H1 (cell line): ENCODE data around the gene CAPN3. TPM values are rescaled to one million over a fixed set of nuclear protein-coding genes. Genes with fewer than 3 reads are reported as not detected.

ENCODE experiments used
- CTCF ChIA-PET: fragments of 300-600 bp; sonication (Branson Sonifier 250); formaldehyde crosslinking; loops from one replicate; lab custom pipeline; 2021; ENCODE audit not compliant: partially characterized antibody; lab: Charles Lee
- POLR2A ChIA-PET: fragments of 300-600 bp; sonication (Branson Sonifier 250); formaldehyde crosslinking; loops from one replicate; lab custom pipeline; 2021; ENCODE audit warnings: inconsistent platforms; ENCODE audit not compliant: partially characterized antibody; lab: Charles Lee
- DNase-seq, 2 experiments: peaks; one replicate each; pipeline versions ENCODE4 v3.0.0 to v3.0.0-alpha.2; 2010 to 2022; ENCODE audit warnings: low spot score in 2 of 2, low read depth in 1 of 2, mixed read lengths in 1 of 2
- FAIRE-seq: peaks from 2 replicates; lab custom pipeline; 2011; peaks lifted over from hg19 to GRCh38; lab: Jason Lieb, UNC
- H2AFZ ChIP-seq: 2 replicates; pipeline ENCODE4 v1.8.1; 2012; ENCODE audit warnings: low read length, inconsistent platforms
- H2AK5ac ChIP-seq: 2 replicates; pipeline ENCODE4 v1.6.1; 2013; ENCODE audit warnings: low read depth, low read length
- H2BK120ac ChIP-seq: replicated peaks from 2 replicates; pipeline ENCODE3; 2013; ENCODE audit warnings: low read depth, low read length, inconsistent platforms
- H2BK12ac ChIP-seq: 2 replicates; pipeline ENCODE4 v1.6.1; 2013; ENCODE audit warnings: low read depth, low read length
- H2BK15ac ChIP-seq: 2 replicates; pipeline ENCODE4 v1.6.1; 2013; ENCODE audit warnings: low read length
- H2BK20ac ChIP-seq: 2 replicates; pipeline ENCODE4 v1.6.1; 2013; ENCODE audit warnings: low read length
- H2BK5ac ChIP-seq: 2 replicates; pipeline ENCODE4 v1.6.1; 2013; ENCODE audit warnings: low read depth, low read length
- H3K14ac ChIP-seq: 2 replicates; pipeline ENCODE4 v1.6.1; 2013; ENCODE audit warnings: inconsistent platforms; ENCODE audit not compliant: insufficient read length
- H3K18ac ChIP-seq: 2 replicates; pipeline ENCODE4 v1.6.1; 2013; ENCODE audit warnings: low read length; ENCODE audit errors: extremely low read depth
- H3K23ac ChIP-seq: 2 replicates; pipeline ENCODE4 v1.6.1; 2013; ENCODE audit warnings: inconsistent platforms; ENCODE audit not compliant: insufficient read length
- H3K23me2 ChIP-seq: 2 replicates; pipeline ENCODE4 v1.6.1; 2013; ENCODE audit warnings: low read depth, low read length
- H3K27ac ChIP-seq: 2 replicates; pipeline ENCODE4 v1.6.1; 2011; ENCODE audit warnings: low read depth, low read length, inconsistent platforms
- H3K27me3 ChIP-seq, 4 experiments: replicated peaks in 1 of 4; 1 replicate in 1 of 4; 2 replicates in 3 of 4; pipeline versions ENCODE4 v1.6.1 to v1.8.1; 2011 to 2013; ENCODE audit warnings: low read length in 3 of 4, mild to moderate bottlenecking in 3 of 4, inconsistent platforms in 2 of 4, mixed read lengths in 2 of 4, moderate library complexity in 1 of 4; ENCODE audit not compliant: control insufficient read depth in 3 of 4, insufficient read depth in 3 of 4; ENCODE audit errors: extremely low read depth in 1 of 4
- H3K36me3 ChIP-seq, 4 experiments: 2 replicates each; pipeline versions ENCODE4 v1.6.1 to v1.8.1; 2011 to 2013; ENCODE audit warnings: mild to moderate bottlenecking in 4 of 4, low read length in 3 of 4, moderate library complexity in 2 of 4, control low read depth in 1 of 4, inconsistent platforms in 1 of 4; ENCODE audit not compliant: insufficient read depth in 4 of 4, control insufficient read depth in 2 of 4
- H3K4ac ChIP-seq: replicated peaks from 2 replicates; pipeline ENCODE3; 2013; ENCODE audit warnings: low read length, low read depth, mixed read lengths, inconsistent platforms; ENCODE audit not compliant: insufficient read length
- H3K4me1 ChIP-seq, 4 experiments: replicated peaks in 1 of 4; 1 replicate in 1 of 4; 2 replicates in 3 of 4; pipeline versions ENCODE4 v1.6.1 to v1.8.1; 2011 to 2013; ENCODE audit warnings: low read length in 3 of 4, inconsistent platforms in 2 of 4, mixed read lengths in 1 of 4; ENCODE audit not compliant: insufficient read depth in 4 of 4, control insufficient read depth in 3 of 4
- H3K4me2 ChIP-seq, 2 experiments: 2 replicates each; pipeline versions ENCODE4 v1.6.1 to v1.8.1; 2011 to 2013; ENCODE audit warnings: low read depth in 2 of 2, low read length in 2 of 2, control low read depth in 1 of 2, inconsistent platforms in 1 of 2, mild to moderate bottlenecking in 1 of 2; ENCODE audit not compliant: insufficient read depth in 1 of 2
- H3K4me3 ChIP-seq, 4 experiments: fragments of 200-600, 300-600 bp in 1 of 4; sonication (generic), shearing (Covaris generic), sonication (Bioruptor Twin) in 1 of 4; 2 replicates each; pipeline versions ENCODE4 v1.5.1 to v1.8.1; 2011 to 2016; ENCODE audit warnings: low read length in 4 of 4, low read depth in 3 of 4, control low read depth in 2 of 4, inconsistent platforms in 2 of 4, mild to moderate bottlenecking in 2 of 4, mixed read lengths in 1 of 4, moderate library complexity in 1 of 4; ENCODE audit not compliant: insufficient read depth in 2 of 4; ENCODE audit errors: extremely low read depth in 1 of 4
- H3K56ac ChIP-seq: replicated peaks from 2 replicates; pipeline ENCODE3; 2013; ENCODE audit warnings: low read depth, mild to moderate bottlenecking, mixed read lengths, low read length, inconsistent platforms; ENCODE audit not compliant: insufficient read length
- H3K79me1 ChIP-seq: 2 replicates; pipeline ENCODE4 v1.6.1; 2013; ENCODE audit warnings: low read depth, low read length, control low read depth
- H3K79me2 ChIP-seq, 2 experiments: 2 replicates each; pipeline versions ENCODE4 v1.6.1 to v1.8.1; 2012 to 2013; ENCODE audit warnings: low read length in 2 of 2, mild to moderate bottlenecking in 2 of 2, inconsistent platforms in 1 of 2; ENCODE audit not compliant: insufficient read depth in 2 of 2, control insufficient read depth in 1 of 2
- H3K9ac ChIP-seq, 4 experiments: replicated peaks in 1 of 4; 1 replicate in 1 of 4; 2 replicates in 3 of 4; pipeline versions ENCODE4 v1.6.1 to v1.8.1; 2011 to 2013; ENCODE audit warnings: low read depth in 3 of 4, low read length in 3 of 4, control low read depth in 2 of 4, mild to moderate bottlenecking in 2 of 4, moderate library complexity in 2 of 4, inconsistent platforms in 1 of 4; ENCODE audit errors: extremely low read depth in 1 of 4
- H3K9me3 ChIP-seq, 2 experiments: 2 replicates each; pipeline versions ENCODE4 v1.6.1 to v1.8.1; 2012 to 2013; ENCODE audit warnings: mild to moderate bottlenecking in 2 of 2, moderate library complexity in 2 of 2, control low read depth in 1 of 2, inconsistent platforms in 1 of 2, low read depth in 1 of 2, low read length in 1 of 2, mixed read lengths in 1 of 2; ENCODE audit not compliant: insufficient read depth in 2 of 2
- H4K20me1 ChIP-seq, 2 experiments: replicated peaks in 1 of 2; 2 replicates each; pipeline versions ENCODE3 to v1.8.1; 2011 to 2013; ENCODE audit warnings: inconsistent platforms in 2 of 2, low read length in 2 of 2, mild to moderate bottlenecking in 1 of 2; ENCODE audit not compliant: insufficient read depth in 2 of 2, control insufficient read depth in 1 of 2
- H4K5ac ChIP-seq: 2 replicates; pipeline ENCODE4 v1.6.1; 2013; ENCODE audit warnings: low read length, low read depth, mixed read lengths, inconsistent platforms; ENCODE audit not compliant: insufficient read length
- H4K8ac ChIP-seq: 2 replicates; pipeline ENCODE4 v1.8.0; 2013; ENCODE audit warnings: mild to moderate bottlenecking, moderate library complexity, low read length, inconsistent platforms; ENCODE audit not compliant: insufficient read depth; ENCODE audit errors: extremely low read depth
- H4K91ac ChIP-seq: replicated peaks from 2 replicates; pipeline ENCODE3; 2013; ENCODE audit warnings: low read length, mixed read lengths, inconsistent platforms; ENCODE audit not compliant: insufficient read length
- E2F6 ChIP-seq: IDR thresholded peaks from 2 replicates; pipeline ENCODE4 v1.6.1; 2012; ENCODE audit warnings: inconsistent platforms
- HDAC6 ChIP-seq: IDR thresholded peaks from one replicate; pipeline ENCODE4 v1.7.1; 2012; ENCODE audit warnings: low read depth, mild to moderate bottlenecking, inconsistent platforms, low read length, moderate library complexity
- SP2 ChIP-seq: IDR thresholded peaks from 2 replicates; pipeline ENCODE4 v1.6.1; 2012; ENCODE audit warnings: mild to moderate bottlenecking, low read length, inconsistent platforms
- TEAD4 ChIP-seq: IDR thresholded peaks from 2 replicates; pipeline ENCODE4 v1.6.1; 2012; ENCODE audit warnings: low read depth, low read length, inconsistent platforms, mixed read lengths
- WGBS, 2 experiments: shearing (Covaris generic) in 1 of 2; methylation state at CpG; one replicate each; pipeline versions ENCODE4 v1.1.6 to v1.1.7; 2013 to 2015; ENCODE audit warnings: low lambda C conversion rate in 2 of 2, mixed read lengths in 2 of 2, inconsistent platforms in 1 of 2, low coverage in 1 of 2, missing lambda C conversion rate in 1 of 2; ENCODE audit not compliant: insufficient replicate concordance in 2 of 2, insufficient coverage in 1 of 2, insufficient read length in 1 of 2; ENCODE audit errors: extremely low coverage in 1 of 2, missing lambda C conversion rate in 1 of 2; 5-methylcytosine and 5-hydroxymethylcytosine counted together
- polyA plus RNA-seq, 7 experiments: library from polyadenylated mRNA; depleted of rRNA in 3 of 7; stranded (reverse) in 5 of 7; unstranded in 2 of 7; fragments of >200 nt in 5 of 7; fragments of 200-250 nt in 2 of 7; gene quantifications; 1 replicate in 5 of 7; 2 replicates in 1 of 7; 4 replicates in 1 of 7; pipeline versions ENCODE4 v1.2.1 to v1.2.3, GENCODE V29; 2011 to 2013; ENCODE audit warnings: missing spikeins in 2 of 7, mixed read lengths in 2 of 7
- total RNA-seq: library from RNA; stranded (reverse); fragmentation: NEBNext Ultra II Directional; extraction: Animal tissue kit (Norgen Biotek cat#: 25700); gene quantifications from 2 replicates; pipeline ENCODE4 v1.2.1, GENCODE V29; 2021

CAPN3 gene
- total and polyA plus RNA-seq, 2 of the 8 experiments (the other 6 are each of a cell fraction or from before 2014, with no cell fraction given) = 0.80 to 2.1 TPM

GRCh38 chr15:42349186-42349585 lies 10.1 kb upstream of the CAPN3 start:
- Histone ChIP-seq H4K20me1 (no peaks in the 10 kb centered on the region), H4K5ac (no peak overlapping the region), H2AFZ (no peak overlapping the region), H3K23ac (no peak overlapping the region), H3K18ac (no peak overlapping the region), H3K4me3 (no peak overlapping the region), H3K4ac (no peak overlapping the region), H2BK12ac (no peak overlapping the region), H3K36me3 (peaks cover 0 to 3% (median 0%) of the 10 kb centered on the region in 4 experiments; a peak in 1 of 8 replicates), H3K9me3 (no peaks in the 10 kb centered on the region), H2BK5ac (no peak overlapping the region), H3K79me2 (no peaks in the 10 kb centered on the region), H4K8ac (no peak overlapping the region), H3K9ac (no peak overlapping the region), H2AK5ac (no peak overlapping the region), H3K4me2 (no peak overlapping the region), H3K27me3 (no peaks in the 10 kb centered on the region), H3K56ac (no peak overlapping the region), H2BK15ac (no peak overlapping the region), H3K23me2 (0 out of 2 replicates have a peak, but pooled peaks cover 2% of the 10 kb centered on the region), H3K27ac (no peak overlapping the region), H4K91ac (no peak overlapping the region), H3K79me1 (no peaks in the 10 kb centered on the region), H3K4me1 (no peaks in the 10 kb centered on the region), H2BK20ac (no peak overlapping the region), H2BK120ac (no peak overlapping the region), H3K14ac (no peak overlapping the region)
- POLR2A ChIA-PET = no interaction called here
- WGBS, 2 experiments = 88% methylated on average over 2 of the region's 2 CpGs; no CpG with 5 or more reads in 1 of the 2 experiments
- FAIRE-seq (no peak), DNase-seq (no peak)
- TF ChIP-seq TEAD4 (no peak), SP2 (no peak), E2F6 (no peak), HDAC6 (no peak)
- CTCF ChIA-PET = interaction anchor here (1.2 kb wide), 1 partner anchor 123 kb away, joined by 3 read pairs; no protein-coding TSS in a partner anchor
